Activated CD8-positive, alpha-beta memory T cell treated with anti-CD3 and anti-CD28 coated beads, Interleukin-2, amount 50 U/mL, for 48 hours (primary cell): ENCODE measurements around the gene GSTM3.
"Not testable (repeated sequence)": the region's sequence is repeated elsewhere in the genome, so short reads cannot be mapped to it uniquely, and the experiment has no call there.

ENCODE experiments used
- DNase-seq: peaks from one replicate; pipeline ENCODE4 v3.0.0-alpha.2; 2020

GSTM3 gene

GRCh38 chr1:109773900-109774485, 33.2 kb upstream of the GSTM3 start:
- DNase-seq, result no peak

- DNase-seq, result peak; percentile 76
These were observed 32.5 kb upstream of the GSTM3 start for GRCh38 chr1:109773203-109773899.

- no peak for DNase-seq
These were observed 31.9 kb upstream of the GSTM3 start for GRCh38 chr1:109772658-109773202.

GRCh38 chr1:109771712-109772657, 31.1 kb upstream of the GSTM3 start:
- DNase-seq, result no peak

- DNase-seq, result no peak
These were observed 29.7 kb upstream of the GSTM3 start for GRCh38 chr1:109770331-109771095.

- no peak for DNase-seq
These were observed 28.7 kb upstream of the GSTM3 start for GRCh38 chr1:109769330-109770078.

GRCh38 chr1:109768820-109769219, 28.0 kb upstream of the GSTM3 start:
- DNase-seq, result no peak

GRCh38 chr1:109768335-109768650, 27.5 kb upstream of the GSTM3 start:
- DNase-seq, result peak; percentile 42

GRCh38 chr1:109767637-109768334, 26.9 kb upstream of the GSTM3 start:
- DNase-seq, result peak; percentile 46

- not testable (repeated sequence) for DNase-seq
These were observed 26.3 kb upstream of the GSTM3 start for GRCh38 chr1:109766991-109767636.

GRCh38 chr1:109765896-109766615, 25.2 kb upstream of the GSTM3 start:
- peak; percentile 44 for DNase-seq

GRCh38 chr1:109765483-109765815, 24.6 kb upstream of the GSTM3 start:
- no peak for DNase-seq

- peak; percentile 37 for DNase-seq
These were observed 24.0 kb upstream of the GSTM3 start for GRCh38 chr1:109764561-109765482.

GRCh38 chr1:109763646-109764415, 23.0 kb upstream of the GSTM3 start, which contains the start of gene EPS8L3:
Gene EPS8L3 (minus strand): TSS chr1:109763923. CDS start chr1:109761749, 2,174 bp downstream.
- peak; percentile 39 for DNase-seq

- DNase-seq, result peak; percentile 34
These were observed 22.2 kb upstream of the GSTM3 start for GRCh38 chr1:109762821-109763645.

GRCh38 chr1:109762039-109762585, 21.3 kb upstream of the GSTM3 start:
- peak; percentile 42 for DNase-seq
